SK-N-SH treated with all-trans-retinoic acid at 6 μM for 48 hours (cell line): Measurements from ENCODE around the gene PRKG2.

Experiments
- TOX ChIP-seq: fragments of 250-450 bp; sonication (Bioruptor Pico); IDR thresholded peaks from 2 replicates; pipeline ENCODE4 v1.8.0; 2021; ENCODE audit warnings: mild to moderate bottlenecking, moderate library complexity, borderline replicate concordance
- TF ChIP-seq, protein P1 (sequence below): fragments of 250-450 bp; sonication (Bioruptor Pico); IDR thresholded peaks from 2 replicates; pipeline ENCODE4 v1.5.1; 2020; ENCODE audit warnings: low read depth, mild to moderate bottlenecking, moderate library complexity
- TF ChIP-seq, protein P2 (sequence below): fragments of 250-450 bp; sonication (Bioruptor Pico); IDR thresholded peaks from 2 replicates; pipeline ENCODE4 v1.8.0; 2020; ENCODE audit warnings: mild to moderate bottlenecking, moderate library complexity, borderline replicate concordance

DNA sequence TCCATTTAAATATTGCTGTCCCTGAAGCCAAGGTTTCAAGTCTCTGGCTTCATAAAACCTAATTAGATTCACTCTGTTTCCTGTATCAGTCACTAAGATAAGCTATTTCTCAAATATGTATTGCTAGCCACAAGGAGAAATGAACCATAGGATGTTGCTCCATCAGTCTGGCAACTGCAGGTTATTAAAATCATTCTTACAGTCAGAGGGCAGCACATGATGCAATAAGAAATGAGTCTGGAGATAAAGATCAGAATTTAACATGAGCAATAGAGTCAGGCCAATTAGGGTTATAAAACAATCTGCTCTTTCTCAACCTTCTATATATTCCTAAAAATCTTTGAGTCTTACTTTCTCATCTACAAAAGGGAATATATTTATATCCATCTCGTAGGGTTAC is 7.2 kb downstream of the PRKG2 start:
- TF ChIP-seq TOX (CRISPR knock-in tag): no peak
- TF ChIP-seq, protein P1, sequence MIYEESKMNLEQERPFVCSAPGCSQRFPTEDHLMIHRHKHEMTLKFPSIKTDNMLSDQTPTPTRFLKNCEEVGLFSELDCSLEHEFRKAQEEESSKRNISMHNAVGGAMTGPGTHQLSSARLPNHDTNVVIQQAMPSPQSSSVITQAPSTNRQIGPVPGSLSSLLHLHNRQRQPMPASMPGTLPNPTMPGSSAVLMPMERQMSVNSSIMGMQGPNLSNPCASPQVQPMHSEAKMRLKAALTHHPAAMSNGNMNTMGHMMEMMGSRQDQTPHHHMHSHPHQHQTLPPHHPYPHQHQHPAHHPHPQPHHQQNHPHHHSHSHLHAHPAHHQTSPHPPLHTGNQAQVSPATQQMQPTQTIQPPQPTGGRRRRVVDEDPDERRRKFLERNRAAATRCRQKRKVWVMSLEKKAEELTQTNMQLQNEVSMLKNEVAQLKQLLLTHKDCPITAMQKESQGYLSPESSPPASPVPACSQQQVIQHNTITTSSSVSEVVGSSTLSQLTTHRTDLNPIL: no peak
- TF ChIP-seq, protein P2, sequence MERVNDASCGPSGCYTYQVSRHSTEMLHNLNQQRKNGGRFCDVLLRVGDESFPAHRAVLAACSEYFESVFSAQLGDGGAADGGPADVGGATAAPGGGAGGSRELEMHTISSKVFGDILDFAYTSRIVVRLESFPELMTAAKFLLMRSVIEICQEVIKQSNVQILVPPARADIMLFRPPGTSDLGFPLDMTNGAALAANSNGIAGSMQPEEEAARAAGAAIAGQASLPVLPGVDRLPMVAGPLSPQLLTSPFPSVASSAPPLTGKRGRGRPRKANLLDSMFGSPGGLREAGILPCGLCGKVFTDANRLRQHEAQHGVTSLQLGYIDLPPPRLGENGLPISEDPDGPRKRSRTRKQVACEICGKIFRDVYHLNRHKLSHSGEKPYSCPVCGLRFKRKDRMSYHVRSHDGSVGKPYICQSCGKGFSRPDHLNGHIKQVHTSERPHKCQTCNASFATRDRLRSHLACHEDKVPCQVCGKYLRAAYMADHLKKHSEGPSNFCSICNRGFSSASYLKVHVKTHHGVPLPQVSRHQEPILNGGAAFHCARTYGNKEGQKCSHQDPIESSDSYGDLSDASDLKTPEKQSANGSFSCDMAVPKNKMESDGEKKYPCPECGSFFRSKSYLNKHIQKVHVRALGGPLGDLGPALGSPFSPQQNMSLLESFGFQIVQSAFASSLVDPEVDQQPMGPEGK (CRISPR knock-in tag): no peak
